AG09309 (cell line): Measurements from ENCODE around the gene TFDP1.

Experiments used
- DNase-seq: peaks from one replicate; pipeline ENCODE4 v3.0.0-alpha.2; 2010; ENCODE audit warnings: low read depth
- H3K4me3 ChIP-seq: 2 replicates; pipeline ENCODE4 v1.5.1; 2011; ENCODE audit warnings: mild to moderate bottlenecking, low read depth, low read length, moderate library complexity; ENCODE audit not compliant: control insufficient read depth
- TF ChIP-seq, protein P1 (sequence below): IDR thresholded peaks from 2 replicates; pipeline ENCODE4 v1.5.1; 2011; ENCODE audit warnings: mild to moderate bottlenecking, low read depth, low read length, inconsistent platforms; ENCODE audit not compliant: insufficient read depth, control insufficient read depth; ENCODE audit errors: missing control alignments

TFDP1 gene

DNA sequence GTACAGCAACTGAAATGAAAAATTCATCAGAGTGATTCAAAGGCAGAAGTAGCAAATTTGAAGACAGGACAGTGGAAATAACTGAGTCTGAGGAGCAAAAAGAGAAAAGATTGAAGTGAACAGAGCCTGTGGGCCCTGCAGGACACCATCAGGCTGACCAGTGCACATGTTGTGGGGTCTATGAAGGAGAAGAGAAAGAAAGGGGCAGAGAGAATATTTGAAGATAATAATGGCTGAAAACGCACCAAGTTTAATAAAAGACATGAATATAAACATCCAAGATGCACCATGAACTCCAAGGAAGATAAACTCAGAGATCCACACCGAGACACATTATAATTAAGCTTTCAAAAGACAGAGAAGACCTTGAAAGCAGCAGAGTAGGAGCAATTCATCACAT lies 58.0 kb downstream of the TFDP1 start:
- TF ChIP-seq, protein P1, sequence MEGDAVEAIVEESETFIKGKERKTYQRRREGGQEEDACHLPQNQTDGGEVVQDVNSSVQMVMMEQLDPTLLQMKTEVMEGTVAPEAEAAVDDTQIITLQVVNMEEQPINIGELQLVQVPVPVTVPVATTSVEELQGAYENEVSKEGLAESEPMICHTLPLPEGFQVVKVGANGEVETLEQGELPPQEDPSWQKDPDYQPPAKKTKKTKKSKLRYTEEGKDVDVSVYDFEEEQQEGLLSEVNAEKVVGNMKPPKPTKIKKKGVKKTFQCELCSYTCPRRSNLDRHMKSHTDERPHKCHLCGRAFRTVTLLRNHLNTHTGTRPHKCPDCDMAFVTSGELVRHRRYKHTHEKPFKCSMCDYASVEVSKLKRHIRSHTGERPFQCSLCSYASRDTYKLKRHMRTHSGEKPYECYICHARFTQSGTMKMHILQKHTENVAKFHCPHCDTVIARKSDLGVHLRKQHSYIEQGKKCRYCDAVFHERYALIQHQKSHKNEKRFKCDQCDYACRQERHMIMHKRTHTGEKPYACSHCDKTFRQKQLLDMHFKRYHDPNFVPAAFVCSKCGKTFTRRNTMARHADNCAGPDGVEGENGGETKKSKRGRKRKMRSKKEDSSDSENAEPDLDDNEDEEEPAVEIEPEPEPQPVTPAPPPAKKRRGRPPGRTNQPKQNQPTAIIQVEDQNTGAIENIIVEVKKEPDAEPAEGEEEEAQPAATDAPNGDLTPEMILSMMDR = no peak
- DNase-seq = no peak
- no peak overlapping the region for H3K4me3 ChIP-seq

DNA sequence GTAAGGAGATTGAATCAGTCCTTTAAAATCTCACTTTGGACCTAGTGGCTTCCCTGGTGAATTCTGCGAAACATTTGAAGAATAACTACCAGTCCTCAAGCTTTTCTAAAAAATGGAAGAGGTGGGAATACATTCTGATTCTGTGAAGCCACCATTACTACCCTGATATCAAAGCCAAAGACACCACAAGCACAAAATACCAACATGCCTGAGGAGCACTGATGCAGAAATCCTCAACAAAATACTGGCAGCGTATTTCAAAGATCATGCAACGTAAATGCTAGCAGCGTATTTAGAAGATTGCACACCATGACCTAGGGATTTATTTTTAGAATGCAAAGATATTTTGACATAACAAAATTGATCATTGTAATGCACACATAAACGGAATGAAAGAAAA lies 59.0 kb downstream of the TFDP1 start:
- TF ChIP-seq, protein P1 = no peak
- H3K4me3 ChIP-seq = no peak overlapping the region
- DNase-seq = no peak

DNA sequence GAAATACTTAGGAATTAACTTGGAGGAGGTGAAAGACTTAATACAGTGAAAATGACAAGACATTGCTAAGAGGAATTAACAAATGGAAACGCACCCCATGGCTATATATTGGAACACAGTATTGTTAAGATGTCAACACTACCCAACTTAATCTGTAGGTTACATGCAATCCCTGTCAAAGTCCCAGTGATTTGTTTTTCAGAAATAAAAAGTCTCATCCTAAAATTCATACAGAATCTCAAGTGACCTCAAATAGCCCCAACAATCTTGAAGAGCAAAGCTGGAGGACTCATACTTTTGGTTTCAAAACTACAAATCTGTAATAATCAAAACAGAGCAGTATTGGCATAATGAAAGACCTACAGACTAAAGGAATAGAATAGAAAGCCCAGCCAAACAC lies 60.2 kb downstream of the TFDP1 start:
- DNase-seq = no peak
- TF ChIP-seq, protein P1 = no peak
- no peak overlapping the region for H3K4me3 ChIP-seq

DNA sequence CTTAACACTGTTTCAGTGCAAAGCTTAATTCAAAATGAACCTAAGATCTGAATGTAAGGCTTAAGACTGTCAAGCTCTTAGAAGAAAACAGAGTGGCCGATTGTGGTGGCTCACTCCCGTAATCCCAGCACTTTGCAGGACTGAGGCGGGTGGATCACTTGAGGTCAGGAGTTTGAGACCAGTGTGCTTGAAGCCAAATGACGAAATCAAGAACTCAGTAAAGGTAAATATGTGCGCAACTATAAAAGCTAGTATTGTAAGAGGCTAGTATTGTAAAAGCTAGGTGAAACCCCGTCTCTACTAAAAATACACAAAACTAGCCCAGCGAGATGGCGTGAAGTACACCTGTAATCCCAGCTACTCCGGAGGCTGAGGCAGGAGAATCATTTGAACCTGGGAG lies 60.8 kb downstream of the TFDP1 start:
- no peak for DNase-seq
- H3K4me3 ChIP-seq = no peak overlapping the region
- TF ChIP-seq, protein P1 = no peak

DNA sequence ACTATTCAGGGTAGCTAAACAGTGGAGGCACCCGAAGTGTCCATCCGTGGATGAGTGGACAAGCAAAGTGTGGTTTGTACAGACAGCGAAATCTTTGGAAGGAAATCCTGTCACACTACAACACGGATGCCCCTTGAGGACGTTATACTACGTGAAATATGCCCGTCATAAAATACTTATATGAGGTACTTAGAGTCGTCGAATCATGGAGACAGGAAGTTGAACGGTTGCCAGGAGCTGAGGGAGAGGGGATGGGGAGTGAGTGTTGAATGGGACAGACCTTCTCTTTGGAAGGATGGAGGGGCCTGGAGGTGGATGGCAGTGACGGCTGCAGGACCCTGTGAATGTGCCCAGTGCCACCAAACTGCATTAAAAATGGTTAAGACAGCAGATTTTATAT lies 61.8 kb downstream of the TFDP1 start:
- TF ChIP-seq, protein P1 = no peak
- no peak overlapping the region for H3K4me3 ChIP-seq
- DNase-seq = no peak

DNA sequence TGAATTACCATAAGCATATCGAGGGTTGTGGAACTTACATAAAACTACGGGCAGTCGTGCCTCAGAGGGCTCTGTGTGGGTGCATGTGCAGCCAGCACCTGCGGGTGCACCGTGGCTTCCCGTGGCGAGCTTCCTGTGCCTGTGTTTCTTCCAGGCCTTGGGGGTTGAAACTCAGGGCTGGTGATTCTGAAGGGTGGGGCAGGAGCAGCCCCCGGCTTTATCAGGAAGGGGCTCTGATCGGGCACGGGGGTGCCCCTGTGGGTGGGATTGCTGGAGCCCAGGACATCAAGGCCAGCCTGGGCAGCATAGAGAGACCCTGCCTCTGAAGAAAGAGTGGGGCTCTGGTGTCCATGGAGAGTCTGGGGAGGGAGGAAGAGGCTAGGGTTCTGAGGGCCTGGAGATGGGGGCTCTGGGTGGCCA lies 62.4 kb downstream of the TFDP1 start:
- H3K4me3 ChIP-seq = no peak overlapping the region
- TF ChIP-seq, protein P1 = no peak
- no peak for DNase-seq
